Myocyte (in vitro differentiated cells): ENCODE measurements around the gene KRTAP10-7. TPM values are rescaled to one million over a fixed set of nuclear protein-coding genes. Genes with fewer than 3 reads are reported as not detected.
"Not testable (repeated sequence)": the region's sequence is repeated elsewhere in the genome, so short reads cannot be mapped to it uniquely, and the experiment has no call there.

Source experiments
- DNase-seq: peaks from one replicate; pipeline ENCODE4 v3.0.0-alpha.2; 2012; ENCODE audit warnings: low read depth
- total RNA-seq: library from RNA; depleted of rRNA; stranded (reverse); fragments of >200 nt; gene quantifications from 2 replicates; pipeline ENCODE4 v1.2.3, GENCODE V29; 2014

KRTAP10-7 gene
- total RNA-seq, 1 donor from 2014 or later: not detected

DNA sequence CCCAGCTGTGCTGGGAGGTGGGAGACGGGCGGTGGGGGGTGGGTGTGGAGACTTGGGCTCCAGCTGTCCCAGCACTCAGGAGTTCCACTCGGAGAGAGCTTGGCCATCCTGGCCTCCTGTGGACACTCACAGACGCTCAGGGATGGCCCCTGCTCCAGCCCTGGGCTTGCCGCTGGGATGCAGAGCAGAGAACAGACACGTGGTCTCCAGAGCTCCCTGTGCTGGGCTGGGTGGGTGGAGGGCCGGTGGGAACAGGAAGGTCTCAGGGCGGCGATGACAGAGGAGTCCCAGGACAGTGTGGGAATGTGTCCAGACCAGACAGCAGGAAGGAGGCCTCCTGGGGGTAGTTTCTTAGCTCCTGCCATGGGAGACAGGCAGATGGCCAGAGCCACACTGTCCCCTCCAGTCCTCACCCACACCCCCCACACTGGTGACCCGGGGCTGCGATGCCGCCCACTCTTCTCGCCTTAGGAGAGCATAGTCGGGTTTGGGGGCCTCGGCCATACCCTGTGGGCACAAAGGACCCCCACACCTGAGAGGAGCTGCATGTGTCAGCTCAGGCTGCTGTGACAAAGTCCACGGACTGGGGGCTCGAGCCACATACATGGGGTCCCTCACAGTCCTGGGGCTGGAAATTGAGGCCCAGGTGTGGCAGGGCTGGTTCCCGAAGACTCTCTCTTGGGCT is 28.5 kb downstream of the KRTAP10-7 start:
- DNase-seq: no peak

DNA sequence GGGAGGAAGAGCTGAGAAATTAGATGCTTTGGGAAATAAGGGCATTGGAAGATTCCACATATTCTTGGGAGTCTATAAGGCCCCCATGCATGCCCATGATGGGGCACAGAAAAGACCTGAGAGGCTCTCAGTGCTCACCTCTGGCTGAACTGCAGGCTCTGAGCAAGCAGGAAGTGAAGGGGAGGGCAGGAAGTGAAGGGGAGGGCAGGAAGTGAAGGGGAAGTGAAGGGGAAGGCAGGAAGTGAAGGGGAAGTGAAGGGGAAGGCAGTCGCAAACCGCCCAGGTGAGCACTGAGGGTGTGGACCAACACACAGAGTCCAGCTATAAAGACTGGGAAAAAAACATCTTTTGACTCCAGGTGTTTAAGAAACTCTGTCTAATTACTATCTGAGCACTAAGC is 30.0 kb downstream of the KRTAP10-7 start:
- no peak for DNase-seq

DNA sequence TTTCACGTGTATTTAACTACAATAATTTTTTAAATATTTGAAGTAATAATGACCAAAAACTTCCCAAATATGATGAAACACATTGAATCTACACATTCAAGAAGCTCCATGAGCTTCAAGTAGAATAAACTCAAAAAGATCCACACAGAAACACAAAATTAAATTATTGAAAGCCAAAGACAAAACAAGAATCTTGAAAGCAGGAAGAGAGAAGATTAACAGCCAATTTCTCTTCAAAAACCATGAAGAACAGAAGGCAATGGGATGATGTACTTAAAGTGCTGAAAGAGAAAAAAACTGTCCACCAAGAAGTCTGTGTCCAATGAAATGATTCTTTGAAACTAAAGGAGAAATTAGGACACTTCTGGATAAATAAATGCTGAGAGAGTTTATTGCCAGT is 31.7 kb downstream of the KRTAP10-7 start:
- no peak for DNase-seq

DNA sequence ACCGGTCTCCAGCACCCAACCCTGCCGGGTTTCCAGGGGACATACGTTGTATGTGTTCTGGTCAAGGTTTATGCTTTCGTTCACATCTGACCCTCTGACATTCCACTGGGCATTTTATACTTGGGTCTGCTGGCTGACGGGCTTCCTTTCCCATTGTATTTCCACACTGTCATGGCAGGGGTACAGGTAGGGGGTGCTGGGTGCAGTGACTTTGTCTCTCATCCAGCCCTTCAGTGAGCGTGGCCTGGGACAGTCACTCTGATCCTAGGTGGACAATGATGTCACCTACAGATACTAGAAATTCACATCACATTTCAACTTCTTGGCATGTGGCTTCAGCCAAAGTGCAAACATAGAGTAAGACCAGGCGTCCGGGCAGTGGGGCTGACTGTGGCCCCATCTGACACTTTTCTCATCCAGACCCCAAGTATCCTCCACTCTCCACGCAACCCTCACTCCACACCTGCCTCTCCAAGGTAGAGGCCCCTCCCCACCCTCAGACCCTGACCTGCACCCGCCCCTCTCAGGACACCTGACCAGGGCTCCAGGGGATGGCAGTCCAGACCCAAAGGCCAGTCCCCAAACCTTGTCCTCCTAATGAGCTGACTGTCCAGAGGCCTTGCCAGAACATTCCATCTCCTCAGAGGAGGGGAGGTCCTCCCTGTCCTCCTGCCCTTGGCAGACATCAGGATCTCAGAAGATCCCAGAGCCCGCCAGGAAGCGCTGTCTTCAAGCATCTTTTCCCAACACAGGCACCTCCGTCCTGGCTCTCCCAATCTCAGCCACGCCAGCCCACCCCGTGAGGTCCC is 36.0 kb downstream of the KRTAP10-7 start:
- no peak for DNase-seq

DNA sequence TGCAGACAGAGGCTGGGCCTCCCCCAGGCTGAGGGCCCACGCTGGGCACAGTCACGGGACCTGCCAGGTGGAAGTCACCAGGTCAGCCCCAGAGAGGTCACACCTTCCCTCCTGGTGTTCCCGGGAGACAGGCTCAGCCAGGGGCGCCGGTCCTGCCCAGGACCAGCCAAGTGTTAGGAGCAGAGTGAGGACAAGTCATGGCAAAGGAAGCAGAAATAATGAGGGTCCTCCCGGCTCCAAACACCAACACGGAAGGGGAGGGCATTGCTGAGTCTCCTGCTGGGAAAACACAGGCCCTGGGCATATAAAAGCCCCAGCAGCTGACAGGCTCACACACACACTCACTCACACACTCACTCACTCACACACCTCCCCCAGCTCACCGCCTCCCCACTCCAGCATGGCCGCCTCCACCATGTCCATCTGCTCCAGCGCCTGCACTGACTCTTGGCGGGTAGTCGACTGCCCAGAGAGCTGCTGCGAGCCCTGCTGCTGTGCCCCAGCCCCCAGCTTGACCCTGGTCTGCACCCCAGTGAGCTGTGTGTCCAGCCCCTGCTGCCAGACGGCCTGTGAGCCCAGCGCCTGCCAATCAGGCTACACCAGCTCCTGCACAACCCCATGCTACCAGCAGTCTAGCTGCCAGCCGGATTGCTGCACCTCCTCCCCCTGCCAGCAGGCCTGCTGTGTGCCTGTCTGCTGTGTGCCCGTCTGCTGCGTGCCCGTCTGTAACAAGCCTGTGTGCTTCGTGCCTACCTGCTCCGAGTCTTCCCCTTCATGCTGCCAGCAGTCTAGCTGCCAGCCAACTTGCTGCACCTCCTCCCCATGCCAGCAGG is 36.8 kb downstream of the KRTAP10-7 start, which contains the start of gene KRTAP10-10:
TSS of gene KRTAP10-10 (plus strand) at position 339 of the 833 bp plus-strand sequence. CDS start at position 401, 62 bp downstream.
- DNase-seq: peak; percentile 7

DNA sequence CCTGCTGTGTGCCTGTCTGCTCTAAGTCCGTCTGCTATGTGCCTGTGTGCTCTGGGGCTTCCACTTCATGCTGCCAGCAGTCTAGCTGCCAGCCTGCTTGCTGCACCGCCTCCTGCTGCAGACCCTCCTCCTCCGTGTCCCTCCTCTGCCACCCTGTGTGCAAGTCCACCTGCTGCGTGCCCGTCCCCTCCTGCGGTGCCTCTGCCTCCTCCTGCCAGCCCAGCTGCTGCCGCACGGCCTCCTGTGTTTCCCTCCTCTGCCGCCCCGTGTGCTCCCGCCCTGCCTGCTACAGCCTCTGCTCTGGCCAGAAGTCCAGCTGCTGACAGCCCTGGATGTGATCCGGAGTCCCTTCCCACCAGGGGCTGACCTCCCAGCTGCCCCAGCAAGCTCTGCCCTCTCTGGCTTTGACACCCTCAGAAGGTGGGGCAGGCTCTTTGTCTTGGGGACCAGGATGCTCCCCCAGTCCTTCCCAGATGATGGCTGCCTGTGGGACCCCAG is 37.5 kb downstream of the KRTAP10-7 start:
- DNase-seq: not testable (repeated sequence)

DNA sequence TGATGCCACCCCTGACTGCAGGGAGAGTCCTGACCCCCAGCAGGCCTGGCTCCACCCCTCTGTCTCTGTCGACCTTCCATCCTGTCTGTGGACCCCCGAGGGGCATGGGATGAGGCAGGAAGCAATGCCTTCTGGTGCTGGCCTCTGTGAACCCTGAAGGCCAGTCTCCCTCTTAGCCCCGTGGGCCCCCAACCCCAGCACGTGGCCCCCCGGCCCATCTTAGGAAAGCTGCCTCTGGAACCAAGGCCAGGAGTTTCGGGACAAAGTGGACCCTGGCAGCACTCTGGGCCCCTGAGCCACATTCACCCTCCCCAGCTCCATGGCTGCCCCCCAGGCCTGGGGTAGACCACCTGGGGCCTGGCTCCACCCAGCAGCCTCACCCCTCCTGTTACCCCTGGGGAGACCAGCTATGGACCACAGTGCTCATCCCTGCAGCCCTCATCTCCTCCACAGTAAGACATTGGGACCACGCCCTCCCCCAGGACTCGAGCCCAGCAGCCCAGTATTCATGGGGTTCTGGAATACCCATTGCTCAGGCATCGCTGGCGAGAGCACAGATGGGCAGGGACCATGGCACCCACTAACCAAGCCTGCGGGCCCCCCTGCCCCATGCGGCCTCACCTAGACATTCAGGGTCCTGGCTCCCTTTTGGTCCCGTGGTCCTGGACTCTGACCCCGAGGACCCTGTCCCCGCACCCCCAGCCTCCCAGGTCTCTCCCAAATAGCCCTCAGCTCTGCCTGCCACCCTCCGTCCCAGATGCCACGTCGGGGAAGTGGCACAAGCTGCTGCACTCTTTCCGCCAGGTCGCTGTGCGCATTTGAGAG is 38.3 kb downstream of the KRTAP10-7 start:
- not testable (repeated sequence) for DNase-seq

DNA sequence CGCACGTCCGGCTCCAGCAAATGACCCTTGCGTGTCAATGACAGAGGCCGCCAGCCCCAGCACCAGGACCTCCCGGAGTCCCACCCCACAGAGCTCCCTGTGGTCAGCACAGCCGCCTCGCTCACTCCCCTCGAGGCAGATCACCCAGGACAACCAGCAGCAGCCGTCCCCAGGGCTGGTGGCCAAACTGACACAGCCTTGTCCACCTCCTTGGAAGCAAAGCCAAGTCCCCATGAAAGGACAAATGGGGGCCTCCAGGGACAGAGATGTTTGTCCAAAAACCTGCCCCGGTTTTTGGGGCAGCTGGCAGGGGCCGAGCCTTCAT is 38.9 kb downstream of the KRTAP10-7 start:
- DNase-seq: no peak

DNA sequence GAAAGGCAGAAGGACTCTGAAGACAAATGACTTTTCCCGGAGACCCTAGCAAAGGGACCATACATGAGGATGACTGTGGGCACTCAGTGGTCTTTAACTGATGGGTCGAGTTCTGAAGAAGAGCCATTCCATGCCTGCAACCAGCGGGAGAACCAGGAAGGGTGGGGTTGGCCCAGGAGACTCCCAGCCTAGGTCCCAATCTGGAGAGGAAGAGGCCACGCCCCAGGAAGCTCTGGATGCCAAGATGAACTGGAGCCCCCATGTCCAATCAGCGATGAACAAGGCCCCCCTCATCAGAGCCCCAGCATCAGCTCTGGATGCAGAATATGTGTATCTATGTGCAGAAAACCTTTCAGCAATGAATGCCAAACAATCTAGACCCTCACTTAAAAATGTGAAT is 40.4 kb downstream of the KRTAP10-7 start:
- no peak for DNase-seq

DNA sequence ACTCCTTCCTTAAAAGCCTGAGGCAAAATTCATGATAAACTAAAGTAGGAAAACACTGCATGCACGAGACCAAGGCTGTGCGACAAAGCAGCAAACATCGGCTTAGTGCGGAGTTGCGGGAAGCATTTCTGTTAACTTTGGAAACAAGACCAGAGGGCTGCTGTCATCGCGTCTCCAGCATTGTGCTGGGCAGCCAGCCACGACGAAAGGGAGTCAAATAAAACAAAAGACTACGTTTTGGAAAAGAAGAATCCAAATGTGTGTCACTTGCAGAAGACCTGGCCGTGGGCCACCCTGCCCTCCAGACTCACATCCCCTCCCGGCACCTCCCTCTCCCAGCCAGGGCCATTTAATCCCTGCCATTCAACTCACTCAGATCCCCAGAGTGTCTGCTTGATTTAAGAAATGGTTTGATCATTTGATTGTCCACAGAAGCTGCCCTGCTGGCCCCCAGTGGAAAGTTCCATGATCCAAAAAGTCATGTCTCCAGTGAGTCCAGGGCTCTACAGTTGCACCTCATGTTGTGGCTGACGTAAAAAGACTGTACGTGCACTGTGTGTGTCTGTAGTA is 43.4 kb downstream of the KRTAP10-7 start:
- DNase-seq: no peak

DNA sequence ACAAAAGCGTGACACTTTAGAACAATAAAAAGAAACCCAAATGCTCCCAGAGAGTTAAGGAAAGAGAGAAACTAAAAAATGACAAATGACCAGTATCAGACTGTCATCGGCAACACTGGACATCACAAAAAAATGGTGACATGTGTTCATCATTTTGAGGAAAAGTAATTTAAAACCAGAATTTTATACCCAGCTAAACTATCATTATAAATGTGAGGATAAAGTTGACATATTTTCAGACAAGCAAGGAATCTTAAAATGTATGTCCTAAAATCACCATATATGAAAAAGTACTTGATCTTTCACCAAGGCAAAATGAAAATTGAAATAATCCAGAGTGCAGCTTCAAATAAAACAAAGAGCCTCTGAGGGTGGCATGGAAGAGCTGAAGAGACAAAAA is 44.5 kb downstream of the KRTAP10-7 start:
- DNase-seq: no peak

DNA sequence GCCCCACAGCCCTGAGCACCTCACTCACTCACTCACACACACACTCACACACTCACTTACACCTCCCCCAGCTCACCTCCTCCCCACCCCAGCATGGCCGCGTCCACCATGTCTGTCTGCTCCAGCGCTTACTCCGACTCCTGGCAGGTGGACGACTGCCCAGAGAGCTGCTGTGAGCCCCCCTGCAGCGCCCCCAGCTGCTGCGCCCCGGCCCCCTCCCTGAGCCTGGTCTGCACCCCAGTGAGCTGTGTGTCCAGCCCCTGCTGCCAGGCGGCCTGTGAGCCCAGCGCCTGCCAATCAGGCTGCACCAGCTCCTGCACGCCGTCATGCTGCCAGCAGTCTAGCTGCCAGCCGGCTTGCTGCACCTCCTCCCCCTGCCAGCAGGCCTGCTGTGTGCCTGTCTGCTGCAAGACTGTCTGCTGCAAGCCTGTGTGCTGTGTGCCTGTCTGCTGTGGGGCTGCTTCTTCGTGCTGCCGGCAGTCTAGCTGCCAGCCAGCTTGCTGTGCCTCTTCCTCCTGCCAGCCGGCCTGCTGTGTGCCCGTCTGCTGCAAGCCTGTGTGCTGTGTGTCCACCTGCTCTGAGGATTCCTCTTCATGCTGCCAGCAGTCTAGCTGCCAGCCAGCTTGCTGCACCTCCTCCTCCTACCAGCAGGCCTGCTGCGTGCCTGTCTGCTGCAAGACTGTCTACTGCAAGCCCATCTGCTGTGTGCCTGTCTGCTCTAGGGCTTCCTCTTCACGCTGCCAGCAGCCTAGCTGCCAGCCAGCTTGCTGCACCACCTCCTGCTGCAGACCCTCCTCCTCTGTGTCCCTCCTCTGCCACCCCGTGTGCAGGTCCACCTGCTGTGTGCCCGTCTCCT is 46.2 kb downstream of the KRTAP10-7 start, which contains the start of gene KRTAP10-11:
TSS of gene KRTAP10-11 (plus strand) at position 49 of the 856 bp plus-strand sequence. CDS start at position 94, 45 bp downstream.
- DNase-seq: peak; percentile 6

DNA sequence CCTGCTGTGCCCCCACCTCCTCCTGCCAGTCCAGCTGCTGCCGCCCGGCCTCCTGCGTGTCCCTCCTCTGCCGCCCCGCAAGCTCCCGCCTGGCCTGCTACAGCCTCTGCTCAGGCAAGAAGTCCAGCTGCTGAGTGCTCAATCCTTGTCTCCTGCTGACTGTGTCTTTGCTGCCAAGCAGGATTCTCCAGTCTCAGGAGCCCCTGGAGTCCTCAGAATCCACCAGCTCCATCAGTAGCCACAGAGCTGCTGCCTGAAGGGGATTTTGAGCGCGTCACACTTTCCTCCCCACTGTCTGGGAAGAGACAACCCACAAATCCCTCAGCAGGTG is 46.8 kb downstream of the KRTAP10-7 start:
- peak; percentile 22 for DNase-seq

DNA sequence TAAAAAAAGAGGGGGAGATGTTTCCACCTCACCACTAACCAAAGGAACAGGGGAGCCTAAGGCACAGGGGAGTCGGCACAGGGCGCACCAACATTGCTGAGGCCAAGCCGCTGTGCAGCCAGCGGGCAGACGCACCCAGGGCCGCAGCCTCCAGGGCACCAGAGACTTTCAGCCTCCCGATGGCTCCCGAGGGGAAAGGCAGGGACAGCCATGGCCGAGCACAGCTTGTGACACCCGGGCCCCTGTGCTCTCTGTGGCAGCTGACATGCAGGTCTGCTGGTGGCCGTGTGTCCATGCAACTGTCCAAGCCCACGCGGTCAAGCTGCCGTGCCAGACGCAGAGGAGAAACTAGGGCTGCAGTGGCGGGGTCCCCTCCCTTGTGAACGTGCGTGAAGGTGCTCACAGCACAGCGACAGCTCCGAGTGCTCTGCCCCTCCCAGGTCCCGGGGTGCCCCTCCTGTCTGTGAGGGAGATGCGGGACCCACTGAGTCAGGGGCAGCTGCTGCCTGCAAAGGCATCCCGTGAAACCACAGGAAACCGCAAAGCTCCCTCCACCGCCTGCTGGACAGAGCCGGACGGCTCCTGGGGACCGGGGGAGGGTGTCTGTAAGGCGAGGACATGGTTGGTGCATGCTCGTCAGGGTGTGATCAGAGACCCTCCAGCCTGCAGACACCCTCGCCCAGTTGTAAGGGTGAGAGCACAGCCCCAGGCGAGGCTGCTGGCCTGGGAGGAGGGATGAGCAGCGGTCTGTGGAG is 48.3 kb downstream of the KRTAP10-7 start:
- DNase-seq: peak; percentile 28

DNA sequence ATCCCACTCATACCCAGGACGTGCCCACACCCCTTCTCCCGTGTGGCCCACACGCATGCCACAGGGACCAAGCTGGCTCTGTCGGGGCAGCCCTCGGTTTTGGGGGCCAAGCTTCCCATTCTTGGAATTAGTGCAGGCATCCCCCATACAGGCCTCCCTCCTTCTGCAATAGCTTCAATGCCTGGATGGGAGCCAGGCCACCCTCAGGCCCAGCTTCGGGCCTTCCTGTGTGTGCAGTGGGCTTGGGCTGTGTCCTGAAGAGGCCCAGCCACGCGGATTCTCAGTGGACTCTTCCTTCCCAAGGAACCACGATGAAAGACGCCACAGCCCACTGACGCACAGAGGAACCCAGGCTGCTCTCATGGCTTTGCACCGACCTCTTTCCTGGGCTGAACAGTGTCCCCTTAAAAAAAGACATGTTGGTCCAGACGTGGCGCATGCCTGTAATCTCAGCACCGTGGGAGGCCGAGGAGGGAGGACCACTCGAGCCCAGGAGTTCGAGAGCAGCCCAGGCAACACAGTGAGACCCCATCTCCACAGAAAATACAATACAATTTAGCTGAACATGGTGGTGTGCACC is 49.2 kb downstream of the KRTAP10-7 start:
- no peak for DNase-seq

DNA sequence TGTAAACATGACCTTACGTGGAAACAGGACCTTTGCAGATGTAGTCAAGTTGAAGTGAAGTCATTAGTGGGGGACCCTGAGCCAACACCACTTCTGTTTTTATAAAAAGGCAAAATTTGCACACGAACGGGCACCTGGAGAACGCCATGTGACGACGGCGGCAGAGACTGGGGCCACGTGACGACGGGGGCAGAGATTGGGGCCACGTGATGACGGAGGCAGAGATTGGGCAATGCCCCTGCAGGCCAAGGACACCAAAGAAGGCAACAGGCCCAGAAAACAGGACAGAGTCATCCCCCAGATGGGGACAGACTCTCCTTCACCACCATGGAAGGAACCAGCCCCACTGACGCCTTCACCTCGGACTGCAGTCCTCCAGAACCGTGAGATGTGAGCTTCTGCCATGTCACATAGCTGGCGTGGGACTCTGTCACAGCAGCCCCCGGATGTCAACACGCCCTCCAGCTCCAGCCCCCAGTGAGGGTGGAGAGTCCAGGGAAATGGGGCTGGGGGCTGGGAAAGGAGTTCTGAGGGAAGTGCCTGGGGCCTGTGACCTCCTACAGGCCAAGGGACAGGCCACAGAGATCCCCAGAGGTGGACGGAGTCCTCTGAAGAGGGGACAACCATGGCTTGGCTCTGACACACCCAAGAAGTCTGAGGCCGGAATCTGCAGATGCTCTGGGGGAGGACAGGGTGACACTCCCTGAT is 50.0 kb downstream of the KRTAP10-7 start:
- no peak for DNase-seq

DNA sequence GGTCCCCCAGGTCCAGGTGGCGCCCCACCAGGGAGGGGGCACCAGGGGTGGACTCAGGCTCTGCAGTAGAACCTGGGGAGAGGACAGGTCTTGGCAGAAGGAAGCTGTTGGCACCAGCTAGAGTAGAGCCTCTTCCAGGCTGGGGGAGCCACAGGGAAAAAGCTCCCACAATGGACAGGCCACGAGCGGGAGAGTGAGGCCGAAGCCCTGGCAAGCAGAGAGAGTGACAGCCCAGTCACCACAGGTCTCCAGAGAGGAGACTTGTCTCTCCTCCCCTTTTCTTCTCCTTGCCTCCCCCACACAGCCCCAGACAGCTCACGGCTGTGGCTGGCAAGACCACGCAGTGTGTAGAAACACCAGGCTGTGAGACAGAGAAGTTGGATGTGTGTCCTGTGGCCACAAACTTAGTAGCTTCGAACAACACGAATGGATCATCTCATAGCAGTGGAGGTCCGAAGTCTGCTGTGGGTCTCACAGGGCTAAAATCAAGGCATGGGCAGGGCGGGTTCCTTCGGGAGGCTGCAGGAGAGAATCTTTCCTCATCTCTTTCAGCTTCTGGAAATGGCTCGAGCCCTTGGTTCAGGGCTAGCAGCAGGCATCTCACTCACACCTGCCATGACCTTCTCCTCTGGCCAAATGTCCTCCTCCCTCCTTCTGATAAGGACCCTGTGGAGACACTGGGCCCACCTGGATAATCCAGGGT is 50.7 kb downstream of the KRTAP10-7 start:
- DNase-seq: no peak
